SK-N-MC (cell line): Measurements from ENCODE around the gene KRT25.

Source experiments
- EZH2 ChIP-seq: fragments of 200-600 bp; sonication (generic); IDR thresholded peaks from one replicate; pipeline ENCODE4 v1.6.1; 2017; ENCODE audit warnings: antibody characterized with exemption
- POLR2AphosphoS5 ChIP-seq: IDR thresholded peaks from 2 replicates; pipeline ENCODE4 v1.6.1; 2012; ENCODE audit warnings: mild to moderate bottlenecking, low read depth, low read length, borderline replicate concordance

DNA sequence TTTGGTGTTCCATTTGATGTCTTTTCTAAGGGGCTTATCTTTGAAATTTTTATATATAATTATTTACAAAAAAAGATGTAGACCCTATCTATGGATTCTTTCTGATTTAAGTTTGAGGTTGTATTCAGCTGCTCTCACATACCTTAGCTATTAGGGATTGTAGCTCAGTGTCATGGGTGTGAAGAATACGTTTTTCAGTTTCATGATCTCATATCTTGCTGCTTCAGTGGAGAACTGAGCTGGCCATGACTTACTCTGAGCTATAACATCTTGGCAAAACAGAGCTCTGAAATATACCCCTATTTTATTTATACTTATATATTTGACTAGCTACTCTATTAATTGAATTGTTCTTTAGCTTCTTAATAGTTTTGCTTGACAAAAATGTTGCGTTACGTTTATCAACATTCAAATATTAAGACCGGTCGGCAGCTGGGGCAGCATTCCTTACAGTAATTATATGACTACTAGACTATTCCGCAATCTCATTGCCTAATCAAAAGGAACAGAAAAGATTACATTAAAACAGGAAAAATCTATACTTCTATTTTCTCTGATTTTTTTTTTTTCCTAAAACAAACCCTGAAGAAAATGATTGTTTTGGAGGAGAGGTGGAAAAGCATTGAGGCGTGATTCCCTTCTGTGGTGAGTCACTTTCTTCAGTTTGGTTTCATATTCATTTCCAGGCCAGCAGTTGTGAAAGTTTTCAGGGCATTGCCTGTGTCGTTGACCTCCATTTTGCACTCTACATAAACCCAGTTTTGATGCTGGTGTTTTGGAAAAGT is 27.5 kb downstream of the KRT25 start:
- no peak for TF ChIP-seq EZH2
- no peak for TF ChIP-seq POLR2AphosphoS5
